Left cardiac atrium (tissue), 4 donors: ENCODE results near the gene GET4. TPM values are rescaled to one million over a fixed set of nuclear protein-coding genes. Genes with fewer than 3 reads are reported as not detected.
"Not testable (repeated sequence)": the region's sequence is repeated elsewhere in the genome, so short reads cannot be mapped to it uniquely, and the experiment has no call there.

Experiments used
- ATAC-seq, 2 donors: fragments of 200-7000 bp; cut with Tn5 transposase; one replicate each; pipeline ENCODE4 v1.9.1; 2020; ENCODE audit warnings: mild to moderate bottlenecking in 2 of 2, moderate library complexity in 2 of 2
- DNase-seq: peaks from one replicate; pipeline ENCODE4 v3.0.0-alpha.2; 2020
- intact Hi-C, 2 donors: fragments of 100-400 bp; cut with DNase I; formaldehyde crosslinking; loops; one replicate each; pipeline versions ENCODE4 v1.14.1 to v1.15.1; 2022 to 2023
- total RNA-seq, 2 donors: library from RNA; stranded (reverse); fragmentation: NEBNext Ultra II Directional; extraction: Animal tissue kit (Norgen Biotek cat#: 25700); gene quantifications; one replicate each; pipeline ENCODE4 v1.2.1, GENCODE V29; 2021
- donor health status: DM: no; HTN: yes; CAD: no.
- donor health status: DM: no; HTN: yes; CAD: no; lungs with severe emphysema.
- donor health status: DM: yes; HTN: yes; CAD: no.
- donor health status: Dilated cardiomyopathy.

Gene GET4
- total RNA-seq, 2 donors from 2014 or later, result 17.8 to 28.3 TPM

- DNase-seq (no peak), ATAC-seq (no peak)
- intact Hi-C loops, result no loop called here
Observed at GRCh38 chr7:844043-844442, 32.3 kb upstream of the GET4 start.

- ATAC-seq (no peak), DNase-seq (no peak)
- intact Hi-C loops, result no loop called here
Observed at GRCh38 chr7:844514-844913, 31.8 kb upstream of the GET4 start.

DNA sequence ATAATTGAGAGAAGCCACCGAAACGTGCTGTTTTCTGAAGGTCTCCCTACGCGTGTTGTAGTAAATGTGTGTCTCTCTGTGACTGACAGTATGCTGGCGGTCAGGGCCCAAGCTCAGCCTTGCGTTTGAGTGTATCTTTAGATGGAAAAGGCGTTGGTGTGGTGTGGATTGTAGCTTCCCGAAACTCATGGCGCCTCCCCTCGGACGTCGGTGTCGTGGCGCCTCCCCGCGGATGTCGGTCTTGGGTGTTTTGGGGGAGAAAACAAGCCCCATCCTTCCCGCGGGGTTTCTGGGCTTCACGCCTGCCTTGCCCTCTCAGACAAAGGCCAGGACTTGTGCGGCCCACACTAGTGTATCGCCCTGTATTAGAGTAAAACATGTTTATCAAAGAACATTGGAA is 31.3 kb upstream of the GET4 start:
- DNase-seq (no peak), ATAC-seq (no peak)
- intact Hi-C loops, result no loop called here

- intact Hi-C loops, result no loop called here
- ATAC-seq (no peak), DNase-seq (no peak)
Observed at GRCh38 chr7:845731-846130, 30.6 kb upstream of the GET4 start.

GRCh38 chr7:846958-847650 is 29.2 kb upstream of the GET4 start:
- ATAC-seq, intact Hi-C loops: not testable (repeated sequence)

GRCh38 chr7:847728-848127 is 28.6 kb upstream of the GET4 start:
- not testable (repeated sequence) for DNase-seq, ATAC-seq

More at GRCh38 chr7:846958-847650, 29.2 kb upstream of the GET4 start:
- DNase-seq, result not testable (repeated sequence)

GRCh38 chr7:849145-849544 is 27.2 kb upstream of the GET4 start:
- ATAC-seq, result peak; percentile 14 to 32
- intact Hi-C loops, result no loop called here
- DNase-seq, result no peak

More at GRCh38 chr7:847728-848127, 28.6 kb upstream of the GET4 start:
- intact Hi-C loops, result not testable (repeated sequence)

GRCh38 chr7:849781-850180 is 26.6 kb upstream of the GET4 start:
- intact Hi-C loops, result no loop called here
- DNase-seq (no peak), ATAC-seq (peak; percentile 30 to 47)

- DNase-seq (no peak), ATAC-seq (no peak)
- intact Hi-C loops, result no loop called here
Observed at GRCh38 chr7:851204-851603, 25.1 kb upstream of the GET4 start.

GRCh38 chr7:853366-854117 is 22.8 kb upstream of the GET4 start:
- ATAC-seq (no peak), DNase-seq (no peak)
- intact Hi-C loops, result no loop called here

DNA sequence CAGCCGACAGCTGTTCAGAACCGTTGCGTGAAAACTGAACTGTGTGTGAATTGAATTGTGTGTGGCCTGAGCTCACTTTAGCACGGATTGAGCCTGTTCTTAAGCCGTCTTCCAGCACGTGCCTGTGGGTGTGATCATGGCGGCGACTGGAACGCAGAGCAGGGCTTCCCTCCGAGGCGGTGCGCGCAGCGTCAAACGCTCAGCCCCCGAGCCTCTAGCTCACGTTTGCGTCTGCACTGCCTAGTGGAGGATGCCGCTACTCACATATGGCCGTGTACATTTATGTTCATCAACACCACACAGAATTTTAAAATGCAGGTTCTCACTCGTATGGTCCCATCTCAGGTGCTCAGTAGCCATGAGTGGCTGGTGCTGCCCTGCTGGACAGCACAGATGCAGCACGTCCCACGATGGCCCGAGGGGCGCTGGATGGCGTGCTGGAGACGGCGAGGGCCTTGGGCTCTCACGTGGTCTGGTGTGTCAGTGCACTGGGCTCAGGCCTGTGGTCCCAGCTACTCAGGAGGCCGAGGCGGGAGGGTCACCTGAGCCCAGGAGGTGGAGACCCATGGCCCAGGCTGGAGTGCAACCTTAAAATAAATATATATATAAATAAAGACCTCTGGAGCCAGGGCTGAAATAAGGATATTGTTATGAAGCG is 22.1 kb upstream of the GET4 start:
- ATAC-seq (no peak), DNase-seq (no peak)
- intact Hi-C loops, result no loop called here

- intact Hi-C loops, result no loop called here
- no peak for ATAC-seq
- no peak for DNase-seq
Observed at GRCh38 chr7:855686-856369, 20.5 kb upstream of the GET4 start.

- DNase-seq, result no peak
- intact Hi-C loops, result no loop called here
- no peak for ATAC-seq
Observed at GRCh38 chr7:856444-857095, 19.8 kb upstream of the GET4 start.

DNA sequence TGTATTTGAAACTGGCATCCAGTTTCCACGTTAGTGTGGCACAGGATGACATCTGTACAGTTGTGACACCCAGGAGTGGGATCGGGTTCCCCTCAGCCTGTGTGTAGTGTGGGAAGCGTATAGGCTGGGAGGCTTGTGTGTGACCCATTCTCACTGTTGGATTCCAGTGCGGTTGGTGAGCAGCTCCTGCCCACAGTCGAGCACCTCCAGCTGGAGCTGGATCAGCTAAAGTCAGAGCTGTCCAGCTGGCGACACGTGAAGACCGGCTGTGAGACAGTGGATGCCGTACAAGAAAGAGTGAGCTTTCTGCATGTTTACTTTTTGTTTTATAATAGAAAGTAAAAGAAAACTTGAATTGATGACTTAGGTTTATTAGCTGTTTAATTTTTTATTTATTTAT is 18.7 kb upstream of the GET4 start:
- intact Hi-C loops, result no loop called here
- DNase-seq (no peak), ATAC-seq (peak in 1 of 2 donors; percentile 63)

- peak in 1 of 2 donors; percentile 55 for ATAC-seq
- no peak for DNase-seq
- intact Hi-C loops, result no loop called here
Observed at GRCh38 chr7:859359-860030, 16.9 kb upstream of the GET4 start.

GRCh38 chr7:860149-860548 is 16.2 kb upstream of the GET4 start:
- DNase-seq (no peak), ATAC-seq (no peak)
- intact Hi-C loops, result no loop called here

DNA sequence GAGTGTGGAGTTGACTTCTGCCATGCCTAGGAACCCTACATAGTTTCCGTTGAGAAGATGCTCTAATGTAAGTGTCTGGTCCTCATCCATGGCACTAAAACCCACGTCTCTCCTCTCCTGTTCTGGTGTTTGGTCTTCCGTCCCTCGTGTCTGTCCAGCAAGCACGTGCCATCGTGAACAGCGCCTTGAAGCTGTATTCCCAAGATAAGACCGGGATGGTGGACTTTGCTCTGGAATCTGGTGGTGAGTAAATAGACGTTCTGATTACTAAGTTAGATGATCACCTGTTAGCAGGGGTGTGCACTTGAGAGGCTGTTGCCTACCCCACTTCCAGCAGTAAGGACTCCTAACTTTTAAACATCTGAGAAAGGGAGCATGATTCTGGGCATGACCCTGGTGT is 15.1 kb upstream of the GET4 start:
- ATAC-seq (no peak), DNase-seq (no peak)
- intact Hi-C loops, result no loop called here

- intact Hi-C loops, result no loop called here
- ATAC-seq, result no peak
- no peak for DNase-seq
Observed at GRCh38 chr7:862157-862556, 14.2 kb upstream of the GET4 start.

DNA sequence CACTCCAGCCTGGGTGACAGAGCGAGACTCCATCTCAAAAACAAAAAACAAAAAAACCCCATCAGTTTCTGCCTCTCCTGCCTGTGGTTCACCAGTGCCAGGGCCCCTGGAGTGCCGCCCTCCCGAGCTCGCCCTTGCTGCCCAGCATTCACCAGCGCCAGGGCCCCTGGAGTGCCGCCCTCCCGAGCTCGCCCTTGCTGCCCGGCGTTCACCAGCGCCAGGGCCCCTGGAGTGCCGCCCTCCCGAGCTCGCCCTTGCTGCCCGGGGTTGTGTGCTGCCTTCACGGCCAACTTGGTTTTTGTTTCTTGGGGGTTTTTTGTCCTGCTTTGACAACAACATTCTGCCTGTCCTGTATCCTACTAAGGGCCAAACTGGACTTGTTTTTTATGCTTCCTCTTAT is 13.2 kb upstream of the GET4 start:
- intact Hi-C loops, result no loop called here
- no peak for DNase-seq

More for the DNA sequence above, 13.2 kb upstream of the GET4 start:
- no peak for ATAC-seq
